Tibial nerve (tissue), 4 donors: ENCODE measurements around the gene PHF23. TPM values are rescaled to one million over a fixed set of nuclear protein-coding genes. Genes with fewer than 3 reads are reported as not detected.

Experiments
- DNase-seq, 2 donors: peaks; one replicate each; pipeline ENCODE4 v3.0.0-alpha.2; 2019; ENCODE audit warnings: low spot score in 2 of 2
- H3K27ac ChIP-seq, 4 donors: fragments of 200-600 bp; sonication (generic) in 3 of 4; one replicate each; pipeline ENCODE4 v1.5.1; 2017 to 2019; ENCODE audit warnings: mild to moderate bottlenecking in 1 of 4
- H3K27me3 ChIP-seq, 2 donors: fragments of 200-600 bp; sonication (generic) in 1 of 2; one replicate each; pipeline versions ENCODE4 v1.5.1 to v1.6.0; 2017 to 2019
- H3K36me3 ChIP-seq, 3 donors: fragments of 200-600 bp; sonication (generic); one replicate each; pipeline ENCODE4 v1.5.1; 2018 to 2019
- H3K4me1 ChIP-seq, 4 donors: fragments of 200-600 bp; sonication (generic) in 3 of 4; one replicate each; pipeline ENCODE4 v1.5.1; 2017 to 2019
- H3K4me3 ChIP-seq, 4 donors: fragments of 200-600 bp; sonication (generic) in 3 of 4; one replicate each; pipeline ENCODE4 v1.5.1; 2017 to 2019; ENCODE audit warnings: mild to moderate bottlenecking in 1 of 4, moderate library complexity in 1 of 4
- H3K9me3 ChIP-seq, 4 donors: fragments of 200-600 bp; sonication (generic) in 3 of 4; one replicate each; pipeline ENCODE4 v1.5.1; 2017 to 2019
- CTCF ChIP-seq, 5 experiments: fragments of 200-600 bp in 3 of 5; fragments of 450-650 bp in 2 of 5; sonication (generic) in 3 of 5; IDR thresholded peaks; one replicate each; pipeline ENCODE4 v1.5.1; 2016 to 2019; ENCODE audit warnings: antibody characterized with exemption in 5 of 5, mild to moderate bottlenecking in 3 of 5, moderate library complexity in 2 of 5
- EP300 ChIP-seq, 2 donors: sonication (generic); formaldehyde crosslinking; IDR thresholded peaks; one replicate each; pipeline ENCODE4 v1.6.1; 2017; ENCODE audit warnings: antibody characterized with exemption in 2 of 2, mild to moderate bottlenecking in 1 of 2
- POLR2A ChIP-seq, 2 donors: fragments of 450-650 bp; IDR thresholded peaks; one replicate each; pipeline ENCODE4 v1.6.1; 2017; ENCODE audit warnings: antibody characterized with exemption in 2 of 2, mild to moderate bottlenecking in 2 of 2, moderate library complexity in 2 of 2
- WGBS, 2 donors: methylation state at CpG; one replicate each; pipeline ENCODE4 v1.1.5; 2018; 5-methylcytosine and 5-hydroxymethylcytosine counted together
- total RNA-seq, 4 donors: library from RNA; depleted of rRNA; stranded (reverse); fragments of >200 nt; gene quantifications; one replicate each; pipeline ENCODE4 v1.1.0, GENCODE V29; 2016

Gene PHF23
- total RNA-seq, 4 donors from 2014 or later: 20.3 to 29.7 (median 23.3) TPM

GRCh38 chr17:7224661-7225111 is 14.6 kb downstream of the PHF23 start:
- Histone ChIP-seq H3K27ac (no peak overlapping the region), H3K4me1 (peaks cover 0 to 21% (median 12%) of the 10 kb centered on the region in 4 donors), H3K27me3 (no peaks in the 10 kb centered on the region), H3K9me3 (no peaks in the 10 kb centered on the region), H3K36me3 (peaks cover 6 to 81% (median 29%) of the 10 kb centered on the region in 3 donors), H3K4me3 (no peak overlapping the region)
- WGBS, 2 donors: 64 to 75% methylated on average over 6 to 10 of the region's 15 CpGs
- TF ChIP-seq EP300 (IDR thresholded peaks at IDR 0.05) (no peak), POLR2A (IDR thresholded peaks at IDR 0.05) (no peak), CTCF (IDR thresholded peaks at IDR 0.05) (no peak)
- no peak for DNase-seq

- H3K4me1 ChIP-seq: peaks cover 0 to 26% (median 15%) of the 10 kb centered on the region in 4 donors
- no peaks in the 10 kb centered on the region for H3K27me3 ChIP-seq
- no peak for TF ChIP-seq EP300 (IDR thresholded peaks at IDR 0.05)
- no peak for TF ChIP-seq CTCF (IDR thresholded peaks at IDR 0.05)
- TF ChIP-seq POLR2A (IDR thresholded peaks at IDR 0.05): no peak
- H3K4me3 ChIP-seq: no peak overlapping the region
- H3K36me3 ChIP-seq: peaks cover 6 to 76% (median 23%) of the 10 kb centered on the region in 3 donors
- WGBS, 2 donors: 60 to 76% methylated on average over 10 of the region's 10 CpGs
- no peak for DNase-seq
- no peaks in the 10 kb centered on the region for H3K9me3 ChIP-seq
- no peak overlapping the region for H3K27ac ChIP-seq
Measured at GRCh38 chr17:7224110-7224509, 15.1 kb downstream of the PHF23 start.

- no peak for TF ChIP-seq EP300 (IDR thresholded peaks at IDR 0.05)
- no peak for TF ChIP-seq POLR2A (IDR thresholded peaks at IDR 0.05)
- TF ChIP-seq CTCF (IDR thresholded peaks at IDR 0.05): no peak
- 71 to 76% methylated on average over 4 of the region's 4 CpGs for WGBS, 2 donors
- Histone ChIP-seq H3K27ac (no peak overlapping the region), H3K9me3 (no peaks in the 10 kb centered on the region), H3K27me3 (no peaks in the 10 kb centered on the region), H3K36me3 (peaks cover 6 to 68% (median 18%) of the 10 kb centered on the region in 3 donors), H3K4me1 (peaks cover 0 to 33% (median 19%) of the 10 kb centered on the region in 4 donors), H3K4me3 (no peak overlapping the region)
- no peak for DNase-seq
Measured at GRCh38 chr17:7223375-7223774, 15.9 kb downstream of the PHF23 start.

- peaks cover 6 to 64% (median 18%) of the 10 kb centered on the region in 3 donors for H3K36me3 ChIP-seq
- peaks cover 0 to 38% (median 21%) of the 10 kb centered on the region in 4 donors for H3K4me1 ChIP-seq
- H3K9me3 ChIP-seq: no peaks in the 10 kb centered on the region
- H3K27me3 ChIP-seq: no peaks in the 10 kb centered on the region
- DNase-seq: no peak
- 63 to 66% methylated on average over 7 of the region's 7 CpGs for WGBS, 2 donors
- no peak for TF ChIP-seq EP300 (IDR thresholded peaks at IDR 0.05)
- TF ChIP-seq POLR2A (IDR thresholded peaks at IDR 0.05): no peak
- TF ChIP-seq CTCF (IDR thresholded peaks at IDR 0.05): no peak
- H3K27ac ChIP-seq: no peak overlapping the region
- H3K4me3 ChIP-seq: no peak overlapping the region
Measured at GRCh38 chr17:7222972-7223292, 16.3 kb downstream of the PHF23 start.

- H3K27ac ChIP-seq: peak overlapping the region in 1 of 4 donors; percentile 98
- H3K4me3 ChIP-seq: no peak overlapping the region
- no peaks in the 10 kb centered on the region for H3K27me3 ChIP-seq
- no peaks in the 10 kb centered on the region for H3K9me3 ChIP-seq
- TF ChIP-seq POLR2A (IDR thresholded peaks at IDR 0.05) (no peak), EP300 (IDR thresholded peaks at IDR 0.05) (no peak), CTCF (IDR thresholded peaks at IDR 0.05) (no peak)
- DNase-seq: no peak
- WGBS, 2 donors: 69 to 72% methylated on average over 15 of the region's 15 CpGs
- peaks cover 3 to 58% (median 15%) of the 10 kb centered on the region in 3 donors for H3K36me3 ChIP-seq
- H3K4me1 ChIP-seq: peaks cover 0 to 43% (median 23%) of the 10 kb centered on the region in 4 donors
Measured at GRCh38 chr17:7222093-7222971, 16.9 kb downstream of the PHF23 start.
